ENCODE results near the gene CSRP1. TPM values are rescaled to one million over a fixed set of nuclear protein-coding genes. Genes with fewer than 3 reads are reported as not detected.

CSRP1 gene
- total RNA-seq, 2 donors from 2014 or later, result 186 to 376 TPM

- no peak for TF ChIP-seq CTCF (IDR thresholded peaks at IDR 0.05)
- Histone ChIP-seq H3K27me3 (no peaks in the 10 kb centered on the region), H3K27ac (peak overlapping the region; percentile 91), H3K9me3 (no peaks in the 10 kb centered on the region), H3K9ac (ENCODE audit: low read depth in 2 of 2, low read length in 2 of 2) (peak overlapping the region; percentile 27 to 59), H3K36me3 (peaks cover 5% of the 10 kb centered on the region), H3K4me3 (no peak overlapping the region), H3K4me1 (no peaks in the 10 kb centered on the region)
- intact Hi-C loops (cut with DNase I), result no loop called here
- DNase-seq, result no peak
Observed at GRCh38 chr1:201499795-201500669, 6.9 kb downstream of the CSRP1 start.

DNA sequence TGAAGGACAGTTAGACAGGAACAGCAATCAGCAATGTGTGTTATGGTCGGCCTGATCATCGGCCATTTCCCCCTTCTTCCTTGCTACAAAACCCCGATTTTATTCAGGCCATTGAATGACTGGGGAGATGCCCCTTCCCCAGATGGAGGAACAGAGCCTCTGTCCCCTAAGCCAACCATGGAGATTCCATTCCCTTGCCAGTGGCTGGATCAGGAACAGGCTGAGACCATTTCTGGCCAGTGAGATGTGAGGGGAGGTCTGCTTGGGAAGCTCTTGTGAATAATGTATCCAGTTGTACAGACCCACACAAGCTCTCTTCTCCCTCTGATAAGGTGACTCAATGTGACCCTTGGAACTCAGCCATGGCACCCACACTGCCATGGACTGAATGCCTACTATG, 7.7 kb downstream of the CSRP1 start:
- Histone ChIP-seq H3K27me3 (no peaks in the 10 kb centered on the region), H3K36me3 (peaks cover 6% of the 10 kb centered on the region)
- no peak for TF ChIP-seq CTCF (IDR thresholded peaks at IDR 0.05)

GRCh38 chr1:201498621-201499020, 8.3 kb downstream of the CSRP1 start:
- Histone ChIP-seq H3K36me3 (peaks cover 6% of the 10 kb centered on the region), H3K4me1 (no peaks in the 10 kb centered on the region)

More for the DNA sequence above, 7.7 kb downstream of the CSRP1 start:
- H3K27ac ChIP-seq, result peak overlapping the region; percentile 91
- no peaks in the 10 kb centered on the region for H3K4me1 ChIP-seq
- no peak overlapping the region for H3K9ac ChIP-seq (ENCODE audit: low read depth in 2 of 2, low read length in 2 of 2)
- intact Hi-C loops (cut with DNase I), result no loop called here
- no peak overlapping the region for H3K4me3 ChIP-seq
- H3K9me3 ChIP-seq, result no peaks in the 10 kb centered on the region
- no peak for DNase-seq

GRCh38 chr1:201497935-201498509, 8.9 kb downstream of the CSRP1 start:
- no peaks in the 10 kb centered on the region for H3K4me1 ChIP-seq
- no peak overlapping the region for H3K27ac ChIP-seq
- intact Hi-C loops (cut with DNase I), result no loop called here

More at GRCh38 chr1:201498621-201499020, 8.3 kb downstream of the CSRP1 start:
- no peak for TF ChIP-seq CTCF (IDR thresholded peaks at IDR 0.05)
- H3K9ac ChIP-seq (ENCODE audit: low read depth in 2 of 2, low read length in 2 of 2), result peak overlapping the region in 1 of 2 donors; percentile 6
- H3K27ac ChIP-seq, result no peak overlapping the region
- H3K27me3 ChIP-seq, result no peaks in the 10 kb centered on the region
- no peaks in the 10 kb centered on the region for H3K9me3 ChIP-seq
- DNase-seq, result no peak
- intact Hi-C loops (cut with DNase I), result no loop called here
- H3K4me3 ChIP-seq, result no peak overlapping the region

GRCh38 chr1:201496296-201496690, 10.6 kb downstream of the CSRP1 start:
- Histone ChIP-seq H3K27ac (peak overlapping the region; percentile 75), H3K4me3 (no peak overlapping the region), H3K9ac (ENCODE audit: low read depth in 2 of 2, low read length in 2 of 2) (peak overlapping the region; percentile 36 to 53), H3K27me3 (no peaks in the 10 kb centered on the region), H3K36me3 (peaks cover 6% of the 10 kb centered on the region), H3K4me1 (no peaks in the 10 kb centered on the region), H3K9me3 (no peaks in the 10 kb centered on the region)
- no peak for TF ChIP-seq CTCF (IDR thresholded peaks at IDR 0.05)
- DNase-seq, result no peak
- intact Hi-C loops (cut with DNase I), result no loop called here

More at GRCh38 chr1:201497935-201498509, 8.9 kb downstream of the CSRP1 start:
- peaks cover 6% of the 10 kb centered on the region for H3K36me3 ChIP-seq
- no peak for TF ChIP-seq CTCF (IDR thresholded peaks at IDR 0.05)
- H3K9ac ChIP-seq (ENCODE audit: low read depth in 2 of 2, low read length in 2 of 2), result peak overlapping the region in 1 of 2 donors; percentile 6
- H3K27me3 ChIP-seq, result no peaks in the 10 kb centered on the region
- H3K4me3 ChIP-seq, result no peak overlapping the region
- no peak for DNase-seq
- H3K9me3 ChIP-seq, result no peaks in the 10 kb centered on the region
